HCT116 (cell line): ENCODE results near the gene CRTC3. TPM values are rescaled to one million over a fixed set of nuclear protein-coding genes. Genes with fewer than 3 reads are reported as not detected.

Experiments
- ATAC-seq: fragments of 200-7000 bp; cut with Tn5 transposase; 2 replicates; pipeline ENCODE4 v1.9.1; 2020; ENCODE audit warnings: mild to moderate bottlenecking, moderate library complexity
- BruUV-seq: library from RNA; stranded (reverse); fragments of 400-500 nt; replicated peaks from 2 replicates; lab custom pipeline; 2021; lab: Mats Ljungman, UMichigan
- CTCF ChIA-PET: fragments of 300-600 bp; sonication (Branson Sonifier 250); formaldehyde crosslinking; loops from one replicate; lab custom pipeline; 2021; ENCODE audit warnings: antibody characterized with exemption; lab: Charles Lee
- POLR2A ChIA-PET: fragments of 300-600, 350-600 bp; sonication (Branson Sonifier 250); formaldehyde crosslinking; loops from one replicate; lab custom pipeline; 2021; ENCODE audit warnings: antibody characterized with exemption; lab: Charles Lee
- RAD21 ChIA-PET, 2 experiments: fragments of 300-600 bp; sonication (Branson Sonifier 250); formaldehyde crosslinking; loops; one replicate each; lab custom pipeline; 2023; ENCODE audit warnings: low total read pairs in 2 of 2; ENCODE audit not compliant: uncharacterized antibody in 2 of 2, unreplicated experiment in 2 of 2, low non-redundant PET in 1 of 2; lab: Charles Lee
- DNase-seq: peaks from one replicate; pipeline ENCODE4 v3.0.0-alpha.2; 2010; ENCODE audit warnings: low read depth, low spot score
- H2AFZ ChIP-seq: fragments of 200-600 bp; shearing (Covaris generic), sonication (generic); 2 replicates; pipeline ENCODE4 v1.6.1; 2017; ENCODE audit warnings: low read depth, mixed run types, mixed read lengths, antibody characterized with exemption, low read length; ENCODE audit not compliant: poor library complexity, severe bottlenecking
- H3K27ac ChIP-seq: 2 replicates; pipeline ENCODE4 v1.5.1; 2012; ENCODE audit warnings: low read depth, low read length
- H3K27me3 ChIP-seq: fragments of 200-600 bp; sonication (generic); 2 replicates; pipeline ENCODE4 v1.6.1; 2016; ENCODE audit warnings: mixed run types, low read length, mixed read lengths; ENCODE audit not compliant: insufficient read depth
- H3K36me3 ChIP-seq, 2 experiments: fragments of 200-500 bp in 1 of 2; fragments of 200-600 bp in 1 of 2; sonication (Bioruptor generic) in 1 of 2; sonication (generic) in 1 of 2; 2 replicates each; pipeline versions ENCODE4 v1.5.1 to v1.6.1; 2014 to 2016; ENCODE audit warnings: low read length in 2 of 2, inconsistent platforms in 1 of 2, mixed read lengths in 1 of 2, mixed run types in 1 of 2; ENCODE audit not compliant: insufficient read depth in 2 of 2, control insufficient read depth in 1 of 2
- H3K4me1 ChIP-seq, 2 experiments: fragments of 200-600 bp in 1 of 2; sonication (generic) in 1 of 2; 2 replicates each; pipeline versions ENCODE4 v1.5.1 to v1.6.1; 2012 to 2017; ENCODE audit warnings: low read length in 2 of 2, inconsistent platforms in 1 of 2, mild to moderate bottlenecking in 1 of 2, mixed read lengths in 1 of 2, mixed run types in 1 of 2, moderate library complexity in 1 of 2; ENCODE audit not compliant: insufficient read depth in 2 of 2, control insufficient read depth in 1 of 2
- H3K4me2 ChIP-seq: fragments of 200-600 bp; sonication (generic); 2 replicates; pipeline ENCODE4 v1.6.1; 2017; ENCODE audit warnings: mixed run types, low read length, mixed read lengths
- H3K4me3 ChIP-seq, 2 experiments: fragments of 200-600 bp in 1 of 2; sonication (generic) in 1 of 2; replicated peaks in 1 of 2; 2 replicates each; pipeline ENCODE4 v1.5.1; 2011 to 2016; ENCODE audit warnings: low read length in 2 of 2, control low read depth in 1 of 2, low read depth in 1 of 2, mild to moderate bottlenecking in 1 of 2, mixed read lengths in 1 of 2, mixed run types in 1 of 2
- H3K79me2 ChIP-seq: fragments of 200-600 bp; sonication (generic); 2 replicates; pipeline ENCODE4 v1.6.1; 2017; ENCODE audit warnings: mild to moderate bottlenecking, mixed run types, low read length, moderate library complexity, mixed read lengths; ENCODE audit not compliant: insufficient read depth
- H3K9ac ChIP-seq: fragments of 200-600 bp; sonication (generic); 2 replicates; pipeline ENCODE4 v1.6.1; 2016; ENCODE audit warnings: low read length, mixed read lengths
- H3K9me2 ChIP-seq: fragments of 200-600 bp; sonication (generic), shearing (Covaris generic); 2 replicates; pipeline ENCODE4 v1.6.1; 2017; ENCODE audit warnings: mixed run types, mild to moderate bottlenecking, moderate library complexity; ENCODE audit not compliant: insufficient read depth
- H3K9me3 ChIP-seq, 2 experiments: fragments of 200-500 bp in 1 of 2; fragments of 200-600 bp in 1 of 2; sonication (Bioruptor generic) in 1 of 2; sonication (generic) in 1 of 2; 2 replicates each; pipeline ENCODE4 v1.6.1; 2014 to 2017; ENCODE audit warnings: low read length in 2 of 2, mixed read lengths in 2 of 2, inconsistent platforms in 1 of 2, low read depth in 1 of 2, mild to moderate bottlenecking in 1 of 2, mixed run types in 1 of 2, moderate library complexity in 1 of 2; ENCODE audit not compliant: control insufficient read depth in 1 of 2, insufficient read depth in 1 of 2
- H4K20me1 ChIP-seq: fragments of 200-600 bp; sonication (generic), shearing (Covaris generic); 2 replicates; pipeline ENCODE4 v1.6.1; 2017; ENCODE audit warnings: mixed run types, mild to moderate bottlenecking, moderate library complexity; ENCODE audit not compliant: insufficient read depth
- CBX3 ChIP-seq: IDR thresholded peaks from 2 replicates; pipeline ENCODE4 v1.6.1; 2012; ENCODE audit warnings: low read depth
- CEBPB ChIP-seq: IDR thresholded peaks from 2 replicates; pipeline ENCODE4 v1.6.1; 2012; ENCODE audit warnings: low read depth
- EZH2 ChIP-seq: fragments of 200-600 bp; sonication (generic); IDR thresholded peaks from 2 replicates; pipeline ENCODE4 v1.6.1; 2017; ENCODE audit warnings: antibody characterized with exemption, mixed run types
- JUND ChIP-seq: IDR thresholded peaks from 2 replicates; pipeline ENCODE4 v1.6.1; 2012
- RAD21 ChIP-seq: IDR thresholded peaks from 2 replicates; pipeline ENCODE4 v1.6.1; 2012; ENCODE audit warnings: low read depth, mild to moderate bottlenecking
- SIN3A ChIP-seq: IDR thresholded peaks from 2 replicates; pipeline ENCODE4 v1.6.1; 2012; ENCODE audit warnings: low read depth
- SRF ChIP-seq: IDR thresholded peaks from 2 replicates; pipeline ENCODE4 v1.6.1; 2012; ENCODE audit warnings: low read depth
- TCF7L2 ChIP-seq: IDR thresholded peaks from 2 replicates; pipeline ENCODE4 v1.7.0; 2011; ENCODE audit warnings: borderline replicate concordance, inconsistent platforms; ENCODE audit not compliant: insufficient read depth, insufficient read length; ENCODE audit errors: extremely low read depth
- YY1 ChIP-seq: IDR thresholded peaks from 2 replicates; pipeline ENCODE4 v1.6.1; 2011; ENCODE audit warnings: low read length, low read depth, moderate library complexity, mild to moderate bottlenecking; ENCODE audit not compliant: insufficient replicate concordance; ENCODE audit errors: extremely low read depth
- ZFX ChIP-seq: fragments of 450-650 bp; IDR thresholded peaks from 2 replicates; pipeline ENCODE4 v1.6.1; 2017
- intact Hi-C: fragments of 100-400 bp; cut with micrococcal nuclease; formaldehyde crosslinking; loops from 2 replicates; pipeline ENCODE4 v1.10.0; 2022
- total RNA-seq: library from RNA; stranded (reverse); gene quantifications from one replicate; pipeline ENCODE4 v1.2.1, GENCODE V29; 2021; ENCODE audit not compliant: unreplicated experiment
- TF ChIP-seq, protein P1 (sequence below): IDR thresholded peaks from 2 replicates; pipeline ENCODE4 v1.6.1; 2011; ENCODE audit warnings: mild to moderate bottlenecking, low read length, moderate library complexity; ENCODE audit not compliant: insufficient replicate concordance; ENCODE audit errors: extremely low read depth
- TF ChIP-seq, protein P2 (sequence below), 3 experiments: fragments of 200-600 bp in 1 of 3; sonication (generic) in 1 of 3; IDR thresholded peaks in 2 of 3; conservative IDR thresholded peaks in 1 of 3; 2 replicates each; pipeline ENCODE4 v1.5.1; 2012 to 2017; ENCODE audit warnings: low read depth in 2 of 3, low read length in 2 of 3, antibody characterized with exemption in 1 of 3, borderline replicate concordance in 1 of 3, control low read depth in 1 of 3, mild to moderate bottlenecking in 1 of 3, mixed read lengths in 1 of 3, mixed run types in 1 of 3, moderate library complexity in 1 of 3; ENCODE audit not compliant: insufficient read depth in 1 of 3

The CRTC3 gene
- total RNA-seq, 1 experiment from 2014 or later: 20.7 TPM

DNA sequence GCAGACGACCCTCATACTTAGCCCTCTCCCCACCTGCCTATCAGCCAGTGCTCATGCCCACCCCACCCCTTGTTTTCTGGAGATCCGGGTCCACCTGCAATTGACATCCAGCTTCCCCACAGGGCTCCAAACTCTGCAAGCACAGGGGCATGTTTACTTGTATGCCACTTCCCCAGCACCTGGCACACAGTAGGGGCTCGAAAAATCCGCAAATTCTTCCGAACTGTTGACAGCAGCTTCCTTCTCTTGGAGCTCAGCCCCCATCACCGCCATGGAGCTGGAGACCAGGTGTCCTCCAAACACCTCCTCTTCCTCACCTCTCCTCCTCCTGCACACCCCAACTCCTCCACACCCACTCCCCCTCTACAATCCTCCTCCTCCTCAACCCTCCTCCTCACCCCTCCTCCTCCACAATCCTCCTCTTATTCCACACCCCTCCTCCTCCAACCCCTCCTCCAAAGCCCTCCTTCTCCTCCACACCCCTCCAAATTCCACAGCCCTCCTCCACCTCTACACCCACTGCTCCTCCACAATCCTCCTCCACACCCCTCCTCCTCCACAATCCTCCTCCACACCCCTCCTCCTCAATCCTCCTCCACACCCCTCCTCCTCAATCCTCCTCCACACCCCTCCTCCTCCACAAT lies 117.1 kb downstream of the CRTC3 start:
- no peak overlapping the region for H3K9ac ChIP-seq
- no peak for ATAC-seq
- intact Hi-C loops: loop anchor here (5.0 kb wide), 1 partner anchor 226 kb away; no protein-coding TSS in a partner anchor
- no peak overlapping the region for H3K4me2 ChIP-seq
- CTCF ChIA-PET: no interaction called here
- H2AFZ ChIP-seq: no peak overlapping the region
- DNase-seq: no peak
- TF ChIP-seq, protein P1, sequence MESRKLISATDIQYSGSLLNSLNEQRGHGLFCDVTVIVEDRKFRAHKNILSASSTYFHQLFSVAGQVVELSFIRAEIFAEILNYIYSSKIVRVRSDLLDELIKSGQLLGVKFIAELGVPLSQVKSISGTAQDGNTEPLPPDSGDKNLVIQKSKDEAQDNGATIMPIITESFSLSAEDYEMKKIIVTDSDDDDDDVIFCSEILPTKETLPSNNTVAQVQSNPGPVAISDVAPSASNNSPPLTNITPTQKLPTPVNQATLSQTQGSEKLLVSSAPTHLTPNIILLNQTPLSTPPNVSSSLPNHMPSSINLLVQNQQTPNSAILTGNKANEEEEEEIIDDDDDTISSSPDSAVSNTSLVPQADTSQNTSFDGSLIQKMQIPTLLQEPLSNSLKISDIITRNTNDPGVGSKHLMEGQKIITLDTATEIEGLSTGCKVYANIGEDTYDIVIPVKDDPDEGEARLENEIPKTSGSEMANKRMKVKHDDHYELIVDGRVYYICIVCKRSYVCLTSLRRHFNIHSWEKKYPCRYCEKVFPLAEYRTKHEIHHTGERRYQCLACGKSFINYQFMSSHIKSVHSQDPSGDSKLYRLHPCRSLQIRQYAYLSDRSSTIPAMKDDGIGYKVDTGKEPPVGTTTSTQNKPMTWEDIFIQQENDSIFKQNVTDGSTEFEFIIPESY: no peak
- TF ChIP-seq RAD21: no peak
- TF ChIP-seq SRF: no peak
- TF ChIP-seq SIN3A: no peak
- no peaks in the 10 kb centered on the region for H4K20me1 ChIP-seq
- peaks cover 0 to 23% of the 10 kb centered on the region in 2 experiments; a peak in 3 of 4 replicates for H3K4me1 ChIP-seq
- no TSS peak for BruUV-seq
- peaks cover 0 to 10% of the 10 kb centered on the region in 2 experiments; a peak in 1 of 4 replicates for H3K36me3 ChIP-seq
- no peaks in the 10 kb centered on the region for H3K27me3 ChIP-seq
- RAD21 ChIA-PET: no interaction called here
- H3K9me2 ChIP-seq: no peaks in the 10 kb centered on the region
- H3K79me2 ChIP-seq: no peaks in the 10 kb centered on the region
- POLR2A ChIA-PET: no interaction called here
- H3K27ac ChIP-seq: no peak overlapping the region
- H3K9me3 ChIP-seq: no peaks in the 10 kb centered on the region
- H3K4me3 ChIP-seq: no peak overlapping the region

DNA sequence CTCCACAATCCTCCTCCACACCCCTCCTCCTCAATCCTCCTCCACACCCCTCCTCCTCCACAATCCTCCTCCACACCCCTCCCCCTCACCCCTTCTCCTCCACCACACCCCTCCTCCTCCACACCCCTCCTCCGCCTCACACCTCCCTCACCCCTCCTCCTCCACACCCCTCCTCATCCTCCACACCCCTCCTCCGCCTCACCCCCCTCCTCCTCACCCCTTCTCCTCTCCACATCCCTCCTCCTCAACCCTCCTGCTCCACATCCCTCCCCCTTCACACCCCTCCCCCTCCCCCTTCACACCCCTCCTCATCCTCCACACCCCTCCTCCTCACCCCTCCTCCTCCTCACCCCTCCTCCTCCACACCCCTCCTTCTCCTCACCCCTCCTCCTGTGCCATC lies 117.6 kb downstream of the CRTC3 start:
- BruUV-seq: no TSS peak
- DNase-seq (no peak), ATAC-seq (no peak)
- Histone ChIP-seq H3K4me3 (no peak overlapping the region), H3K36me3 (0 out of 4 replicates have a peak, but pooled peaks cover 0 to 6% of the 10 kb centered on the region in 2 experiments), H3K9me2 (no peaks in the 10 kb centered on the region), H3K4me2 (peak overlapping the region; percentile 14; the same call in 1 of the 2 replicates), H3K9ac (no peak overlapping the region), H3K27ac (no peak overlapping the region), H2AFZ (no peak overlapping the region), H3K79me2 (no peaks in the 10 kb centered on the region), H4K20me1 (no peaks in the 10 kb centered on the region), H3K4me1 (peaks cover 0 to 23% of the 10 kb centered on the region in 2 experiments; a peak in 3 of 4 replicates), H3K27me3 (no peaks in the 10 kb centered on the region), H3K9me3 (no peaks in the 10 kb centered on the region)
- ChIA-PET RAD21 (interaction anchor here (0.7 to 1.1 kb wide), 3 partner anchors 239 to 327 kb away, joined by 4 to 8 read pairs (median 6); no protein-coding TSS in a partner anchor), CTCF (interaction anchor here (0.6 to 2.0 kb wide), 13 partner anchors 8 to 354 kb away, joined by 3 to 26 read pairs (median 7); partner anchors contain the start of genes HDDC3 and UNC45A), POLR2A (interaction anchor here (1.0 kb wide), 1 partner anchor 285 kb away, joined by 3 read pairs; the partner anchor contains the start of gene HDDC3)
- intact Hi-C loops: loop anchor here (5.0 kb wide), 1 partner anchor 225 kb away; no protein-coding TSS in a partner anchor
- TF ChIP-seq EZH2 (no peak), YY1 (no peak), JUND (no peak), TCF7L2 (no peak), CEBPB (no peak), CBX3 (no peak), SRF (no peak), ZFX (no peak)
- TF ChIP-seq, protein P2, sequence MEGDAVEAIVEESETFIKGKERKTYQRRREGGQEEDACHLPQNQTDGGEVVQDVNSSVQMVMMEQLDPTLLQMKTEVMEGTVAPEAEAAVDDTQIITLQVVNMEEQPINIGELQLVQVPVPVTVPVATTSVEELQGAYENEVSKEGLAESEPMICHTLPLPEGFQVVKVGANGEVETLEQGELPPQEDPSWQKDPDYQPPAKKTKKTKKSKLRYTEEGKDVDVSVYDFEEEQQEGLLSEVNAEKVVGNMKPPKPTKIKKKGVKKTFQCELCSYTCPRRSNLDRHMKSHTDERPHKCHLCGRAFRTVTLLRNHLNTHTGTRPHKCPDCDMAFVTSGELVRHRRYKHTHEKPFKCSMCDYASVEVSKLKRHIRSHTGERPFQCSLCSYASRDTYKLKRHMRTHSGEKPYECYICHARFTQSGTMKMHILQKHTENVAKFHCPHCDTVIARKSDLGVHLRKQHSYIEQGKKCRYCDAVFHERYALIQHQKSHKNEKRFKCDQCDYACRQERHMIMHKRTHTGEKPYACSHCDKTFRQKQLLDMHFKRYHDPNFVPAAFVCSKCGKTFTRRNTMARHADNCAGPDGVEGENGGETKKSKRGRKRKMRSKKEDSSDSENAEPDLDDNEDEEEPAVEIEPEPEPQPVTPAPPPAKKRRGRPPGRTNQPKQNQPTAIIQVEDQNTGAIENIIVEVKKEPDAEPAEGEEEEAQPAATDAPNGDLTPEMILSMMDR (IDR thresholded peaks at IDR 0.05 in 2 of 3, conservative IDR thresholded peaks at IDR 0.05 in 1 of 3; ENCODE audit: borderline replicate concordance in 1 of 3, insufficient read depth in 1 of 3, low read depth in 2 of 3, low read length in 2 of 3): no peak
- TF ChIP-seq, protein P1: no peak
